ENCODE data around the gene KLHL29. TPM values are rescaled to one million over a fixed set of nuclear protein-coding genes. Genes with fewer than 3 reads are reported as not detected.

The KLHL29 gene
- total RNA-seq, 1 donor from 2014 or later: 4.4 TPM

DNA sequence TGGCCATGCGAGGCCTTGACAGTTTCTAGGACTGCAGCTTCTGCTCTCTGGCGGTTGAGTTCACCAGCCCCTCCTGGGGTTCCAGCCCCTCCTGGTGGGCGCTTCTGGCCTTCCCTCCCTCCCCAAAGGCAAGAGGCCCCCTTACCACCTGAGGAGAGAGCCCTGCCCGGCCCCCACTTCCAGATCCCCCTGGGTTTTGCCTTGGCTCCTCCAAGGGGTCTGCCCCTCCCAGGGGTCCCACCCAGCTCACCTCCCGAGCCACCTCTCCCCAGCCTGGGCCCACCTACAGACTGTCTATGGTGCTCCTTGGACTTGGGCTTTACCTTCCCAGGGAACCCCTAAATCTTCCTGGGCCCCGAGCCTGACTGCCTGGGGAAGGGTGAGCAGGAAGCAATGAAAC lies 277.5 kb downstream of the KLHL29 start:
- Mint-ChIP-seq H3K4me1 (ENCODE audit: low read depth) (peaks cover 6% of the 10 kb centered on the region), H3K4me3 (ENCODE audit: low read depth) (no peak overlapping the region), H3K9me3 (ENCODE audit: low read depth) (no peaks in the 10 kb centered on the region), H3K27ac (no peak overlapping the region), H3K27me3 (peaks cover 8% of the 10 kb centered on the region), H3K36me3 (ENCODE audit: insufficient read depth) (no peaks in the 10 kb centered on the region)
- DNase-seq (ENCODE audit: low spot score, unreplicated experiment): no peak
- TF ChIP-seq, protein P1, sequence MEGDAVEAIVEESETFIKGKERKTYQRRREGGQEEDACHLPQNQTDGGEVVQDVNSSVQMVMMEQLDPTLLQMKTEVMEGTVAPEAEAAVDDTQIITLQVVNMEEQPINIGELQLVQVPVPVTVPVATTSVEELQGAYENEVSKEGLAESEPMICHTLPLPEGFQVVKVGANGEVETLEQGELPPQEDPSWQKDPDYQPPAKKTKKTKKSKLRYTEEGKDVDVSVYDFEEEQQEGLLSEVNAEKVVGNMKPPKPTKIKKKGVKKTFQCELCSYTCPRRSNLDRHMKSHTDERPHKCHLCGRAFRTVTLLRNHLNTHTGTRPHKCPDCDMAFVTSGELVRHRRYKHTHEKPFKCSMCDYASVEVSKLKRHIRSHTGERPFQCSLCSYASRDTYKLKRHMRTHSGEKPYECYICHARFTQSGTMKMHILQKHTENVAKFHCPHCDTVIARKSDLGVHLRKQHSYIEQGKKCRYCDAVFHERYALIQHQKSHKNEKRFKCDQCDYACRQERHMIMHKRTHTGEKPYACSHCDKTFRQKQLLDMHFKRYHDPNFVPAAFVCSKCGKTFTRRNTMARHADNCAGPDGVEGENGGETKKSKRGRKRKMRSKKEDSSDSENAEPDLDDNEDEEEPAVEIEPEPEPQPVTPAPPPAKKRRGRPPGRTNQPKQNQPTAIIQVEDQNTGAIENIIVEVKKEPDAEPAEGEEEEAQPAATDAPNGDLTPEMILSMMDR (IDR thresholded peaks at IDR 0.05; ENCODE audit: unreplicated experiment): no peak

DNA sequence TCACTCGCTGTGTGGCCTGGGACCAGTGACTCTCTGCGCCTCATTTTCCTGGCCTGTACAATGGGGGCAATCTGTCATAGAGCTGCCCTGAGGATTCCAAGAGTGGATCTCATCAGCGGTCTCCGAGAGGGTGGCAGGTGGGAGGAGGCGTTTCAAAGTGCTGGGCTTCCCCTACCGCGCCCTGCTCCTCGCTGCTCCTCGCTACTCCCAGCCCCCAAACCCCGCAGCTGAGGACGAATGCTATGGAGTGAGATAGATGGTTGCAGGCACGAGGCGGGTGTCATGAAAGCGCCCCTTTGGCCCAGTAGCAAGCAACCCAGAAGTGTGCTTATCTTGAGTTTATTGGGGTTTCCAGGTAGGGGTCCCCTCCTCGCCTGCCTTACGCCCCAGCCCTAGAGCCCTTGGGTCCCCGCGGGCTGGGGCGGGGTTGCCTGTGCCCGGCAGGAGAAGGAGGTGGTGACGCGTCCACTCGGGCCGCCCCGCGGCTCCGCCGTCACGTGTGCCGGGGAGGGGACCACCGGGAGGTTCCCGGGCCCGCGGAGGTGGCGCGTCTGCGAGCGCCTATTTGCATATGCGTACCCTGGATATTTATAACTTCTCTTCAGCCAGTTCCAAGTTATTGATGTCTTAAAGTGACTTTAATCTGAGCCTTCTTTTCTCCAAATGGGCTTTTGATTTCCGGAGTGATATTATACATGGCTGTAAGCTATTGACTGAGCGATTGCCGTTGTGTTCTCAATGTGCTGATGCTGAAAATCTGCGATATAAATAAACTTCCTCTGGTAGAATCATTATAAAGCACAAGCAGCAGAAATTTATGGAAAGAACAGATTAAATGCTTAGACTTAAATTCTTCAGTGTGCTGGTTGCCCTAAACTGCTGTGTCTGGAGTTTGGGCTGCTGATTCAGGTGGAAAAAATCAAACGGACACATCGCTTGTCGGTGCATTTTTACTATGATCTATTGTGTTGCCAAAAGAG lies 278.3 kb downstream of the KLHL29 start:
- H3K36me3 Mint-ChIP-seq (ENCODE audit: insufficient read depth): no peaks in the 10 kb centered on the region
- TF ChIP-seq, protein P1 (IDR thresholded peaks at IDR 0.05; ENCODE audit: unreplicated experiment): no peak
- peaks cover 11% of the 10 kb centered on the region for H3K27me3 Mint-ChIP-seq
- no peaks in the 10 kb centered on the region for H3K9me3 Mint-ChIP-seq (ENCODE audit: low read depth)
- H3K27ac Mint-ChIP-seq: no peak overlapping the region
- DNase-seq (ENCODE audit: low spot score, unreplicated experiment): no peak
- H3K4me1 Mint-ChIP-seq (ENCODE audit: low read depth): peaks cover 6% of the 10 kb centered on the region
- no peak overlapping the region for H3K4me3 Mint-ChIP-seq (ENCODE audit: low read depth)

DNA sequence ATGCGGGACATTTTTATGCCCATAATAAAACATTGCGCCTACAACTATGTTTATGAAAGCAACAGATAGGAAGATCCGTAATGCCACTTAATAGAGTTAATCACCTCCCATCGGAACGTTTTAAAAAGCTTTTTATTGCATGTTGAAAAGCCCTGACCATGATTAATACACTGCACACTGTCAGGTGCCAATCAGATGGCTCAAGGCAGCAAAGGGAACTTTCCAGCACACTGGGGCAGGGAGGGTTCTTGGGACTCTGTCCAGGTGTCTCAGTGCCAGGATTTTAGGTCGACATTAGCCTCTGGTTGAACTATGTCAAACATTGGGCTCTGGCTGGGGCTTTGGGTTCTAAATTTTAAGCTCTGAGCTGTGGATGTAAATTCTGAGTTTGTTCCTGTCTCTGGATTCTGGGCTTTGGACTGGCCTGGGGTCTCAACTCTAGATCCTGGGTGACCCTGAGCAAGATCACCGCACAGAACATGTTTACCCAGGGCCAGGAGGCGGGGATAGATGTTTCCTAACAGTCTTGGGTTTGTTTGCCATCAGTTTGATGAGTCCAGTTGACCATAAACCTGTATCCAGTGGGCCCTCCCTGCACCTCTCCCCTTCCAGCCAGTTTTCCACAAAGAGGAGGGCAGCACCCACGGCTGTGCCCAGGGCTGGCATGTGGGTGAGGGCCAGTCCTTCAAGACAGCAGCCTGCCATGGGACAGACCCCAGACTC lies 279.2 kb downstream of the KLHL29 start:
- TF ChIP-seq, protein P1 (IDR thresholded peaks at IDR 0.05; ENCODE audit: unreplicated experiment): no peak
- Mint-ChIP-seq H3K4me3 (ENCODE audit: low read depth) (no peak overlapping the region), H3K36me3 (ENCODE audit: insufficient read depth) (no peaks in the 10 kb centered on the region), H3K4me1 (ENCODE audit: low read depth) (peaks cover 2% of the 10 kb centered on the region), H3K27me3 (peaks cover 11% of the 10 kb centered on the region), H3K27ac (no peak overlapping the region), H3K9me3 (ENCODE audit: low read depth) (no peaks in the 10 kb centered on the region)
- DNase-seq (ENCODE audit: low spot score, unreplicated experiment): no peak

DNA sequence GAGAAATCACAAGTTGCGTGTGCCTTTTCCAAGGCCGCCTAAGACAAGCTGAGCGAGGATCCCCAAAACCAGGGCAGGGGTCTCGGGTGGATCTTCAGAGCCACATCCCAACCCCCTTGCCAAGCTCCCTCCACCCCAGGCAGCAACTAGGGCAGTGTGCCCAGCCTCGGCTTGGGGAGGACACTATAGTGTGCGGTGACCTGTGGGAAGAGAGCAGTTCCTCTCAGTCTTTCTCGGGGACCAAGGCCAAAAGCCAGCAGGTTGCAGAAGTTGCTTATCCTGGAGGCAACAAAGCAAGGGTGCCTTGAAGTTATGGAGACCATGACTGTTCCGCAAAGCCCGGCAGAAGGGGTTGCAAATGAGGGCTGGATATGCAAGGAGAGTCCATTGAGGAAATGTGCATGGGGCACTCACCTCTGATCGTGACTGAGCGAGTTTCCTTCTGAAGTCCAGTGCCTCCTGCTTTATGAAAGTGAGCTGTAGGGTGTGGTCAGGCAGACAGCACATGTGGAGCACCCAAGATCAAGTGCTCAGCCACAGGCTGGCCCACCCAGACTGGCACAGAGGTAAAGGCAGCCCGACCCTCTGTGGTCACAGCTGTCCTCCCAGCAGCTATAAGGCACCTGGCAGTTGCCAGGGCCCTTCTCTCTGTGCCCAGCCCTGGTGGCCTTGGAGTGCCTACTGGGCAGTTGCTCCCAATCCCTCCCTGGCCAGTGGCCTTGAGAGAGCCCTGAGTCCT lies 281.4 kb downstream of the KLHL29 start:
- peaks cover 11% of the 10 kb centered on the region for H3K27me3 Mint-ChIP-seq
- no peak overlapping the region for H3K4me3 Mint-ChIP-seq (ENCODE audit: low read depth)
- DNase-seq (ENCODE audit: low spot score, unreplicated experiment): no peak
- no peaks in the 10 kb centered on the region for H3K36me3 Mint-ChIP-seq (ENCODE audit: insufficient read depth)
- H3K4me1 Mint-ChIP-seq (ENCODE audit: low read depth): peaks cover 5% of the 10 kb centered on the region
- no peak overlapping the region for H3K27ac Mint-ChIP-seq
- TF ChIP-seq, protein P1 (IDR thresholded peaks at IDR 0.05; ENCODE audit: unreplicated experiment): no peak
- no peaks in the 10 kb centered on the region for H3K9me3 Mint-ChIP-seq (ENCODE audit: low read depth)

DNA sequence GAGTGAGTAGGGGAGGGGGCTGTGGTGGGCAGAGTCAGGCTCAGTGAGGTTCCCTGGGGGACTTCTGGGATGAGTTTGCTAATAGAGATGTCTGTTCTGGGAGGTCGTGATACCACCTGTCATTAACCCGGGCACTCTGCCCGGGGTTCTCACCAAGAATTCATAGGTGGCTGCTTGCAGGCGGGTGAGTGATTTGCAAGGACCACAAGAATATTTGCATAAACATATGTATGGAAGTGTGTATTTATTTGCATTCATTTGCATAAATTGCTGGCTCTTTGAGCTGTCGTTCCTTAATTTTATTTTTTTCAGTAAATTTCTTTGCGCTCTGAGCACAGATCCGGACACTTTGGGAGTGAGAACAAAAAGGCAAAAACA lies 282.0 kb downstream of the KLHL29 start:
- peaks cover 11% of the 10 kb centered on the region for H3K27me3 Mint-ChIP-seq

More for the DNA sequence above, 282.0 kb downstream of the KLHL29 start:
- Mint-ChIP-seq H3K4me1 (ENCODE audit: low read depth) (peaks cover 5% of the 10 kb centered on the region), H3K4me3 (ENCODE audit: low read depth) (no peak overlapping the region), H3K9me3 (ENCODE audit: low read depth) (no peaks in the 10 kb centered on the region), H3K36me3 (ENCODE audit: insufficient read depth) (no peaks in the 10 kb centered on the region), H3K27ac (no peak overlapping the region)
- no peak for DNase-seq (ENCODE audit: low spot score, unreplicated experiment)
- TF ChIP-seq, protein P1 (IDR thresholded peaks at IDR 0.05; ENCODE audit: unreplicated experiment): no peak

All from progenitor cell of endocrine pancreas (in vitro differentiated cells).